Activated T-cell treated with anti-CD3 and anti-CD28 coated beads for 24 hours (primary cell): ENCODE results near the gene ALDH3A2.

Source experiments
- DNase-seq: peaks from one replicate; pipeline ENCODE4 v3.0.0-alpha.2; 2020; ENCODE audit warnings: low read depth

The ALDH3A2 gene

GRCh38 chr17:19714542-19715411, 66.2 kb downstream of the ALDH3A2 start:
- DNase-seq: no peak

GRCh38 chr17:19716108-19717030, 67.8 kb downstream of the ALDH3A2 start, which contains the start of gene SLC47A2:
Gene SLC47A2 (minus strand): TSS chr17:19716584. CDS start chr17:19716555, 29 bp downstream.
- DNase-seq: no peak

- no peak for DNase-seq
Observed at GRCh38 chr17:19717031-19717360, 68.4 kb downstream of the ALDH3A2 start.

GRCh38 chr17:19717411-19717908, 68.9 kb downstream of the ALDH3A2 start:
- DNase-seq: no peak

GRCh38 chr17:19718041-19718612, 69.6 kb downstream of the ALDH3A2 start:
- no peak for DNase-seq

DNA sequence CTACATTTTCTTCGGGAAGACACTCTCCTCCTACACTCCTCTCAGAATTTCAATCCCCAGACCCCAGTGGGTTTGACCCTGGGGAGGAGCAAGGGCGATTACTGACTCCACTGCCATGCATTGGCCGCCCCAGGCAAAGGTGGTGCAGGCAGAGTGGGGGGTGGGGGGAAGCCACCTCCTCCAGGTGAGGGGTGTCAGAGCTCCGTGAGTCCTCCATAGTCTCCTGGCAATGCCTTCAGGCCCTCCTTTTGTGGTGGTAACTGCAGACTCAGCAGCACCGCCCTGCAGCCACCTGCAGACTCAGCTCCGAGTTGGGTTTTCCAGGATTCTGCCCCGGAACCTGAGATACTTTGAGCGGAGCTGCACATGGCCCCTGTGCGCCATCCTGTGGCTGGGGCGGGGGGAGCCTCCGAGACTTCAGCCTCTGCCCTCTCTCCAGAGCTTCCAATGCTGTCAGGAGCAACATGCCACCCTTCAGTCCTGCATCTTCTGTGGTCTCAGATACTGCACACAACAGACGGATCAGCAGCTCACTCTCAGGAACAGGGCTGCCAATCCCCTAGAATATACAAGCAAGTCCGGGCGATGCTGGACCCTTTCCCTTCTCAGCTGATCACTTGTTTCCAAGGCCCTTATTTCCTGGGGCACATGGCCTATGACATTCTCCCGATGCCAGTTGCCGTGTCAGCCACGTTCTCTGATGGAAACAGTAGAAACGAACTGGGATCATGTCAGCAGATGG, 70.2 kb downstream of the ALDH3A2 start:
- no peak for DNase-seq

DNA sequence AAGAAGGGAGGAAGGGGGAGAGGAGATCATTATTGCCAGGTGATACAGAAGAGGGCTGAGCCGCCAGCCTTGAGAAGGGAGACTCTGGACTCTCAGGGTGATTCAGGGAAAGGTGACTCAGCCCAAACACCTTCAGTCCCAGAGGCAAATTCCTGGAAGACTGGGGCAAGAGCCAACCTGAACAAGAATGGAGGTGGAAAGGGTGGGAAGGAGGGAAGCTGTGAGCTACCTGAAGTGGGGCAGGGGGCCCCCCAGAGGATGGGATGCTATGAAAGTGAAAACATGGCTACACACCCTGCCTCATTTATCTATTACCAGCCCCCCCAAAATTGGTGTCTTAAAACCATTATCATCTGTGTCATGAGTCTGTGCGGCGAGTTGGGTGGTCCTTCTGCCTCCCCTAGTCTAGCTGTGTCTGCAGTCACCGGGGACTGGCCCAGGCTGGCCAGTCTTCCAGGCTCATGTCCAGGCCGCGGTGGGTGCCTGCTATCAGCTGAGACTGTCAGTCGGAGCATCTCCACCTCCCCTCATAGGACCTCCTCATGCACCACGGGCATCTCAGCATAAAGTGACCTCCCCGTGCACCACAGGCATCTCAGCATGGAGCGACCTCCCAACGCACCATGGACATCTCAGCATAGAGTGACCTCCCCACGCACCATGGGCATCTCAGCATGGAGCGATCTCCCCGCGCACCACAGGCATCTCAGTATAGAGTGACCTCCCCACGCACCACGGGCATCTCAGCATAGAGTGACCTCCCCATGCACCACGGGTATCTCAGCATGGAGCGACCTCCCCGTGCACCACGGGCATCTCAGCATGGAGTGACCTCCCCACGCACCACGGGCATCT, 71.0 kb downstream of the ALDH3A2 start:
- no peak for DNase-seq

DNA sequence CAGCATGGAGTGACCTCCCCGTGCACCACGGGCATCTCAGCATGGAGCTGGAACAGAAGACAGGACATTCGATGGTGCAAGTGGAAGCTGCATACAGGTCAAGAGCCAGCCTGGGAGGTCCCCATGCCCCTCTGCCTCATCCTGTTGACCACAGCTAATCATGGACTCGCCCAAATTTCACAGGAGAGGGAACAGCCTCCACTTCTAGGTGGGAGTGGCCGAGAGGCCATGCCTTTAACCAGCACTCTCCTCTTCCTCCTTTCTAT, 71.6 kb downstream of the ALDH3A2 start:
- no peak for DNase-seq

DNA sequence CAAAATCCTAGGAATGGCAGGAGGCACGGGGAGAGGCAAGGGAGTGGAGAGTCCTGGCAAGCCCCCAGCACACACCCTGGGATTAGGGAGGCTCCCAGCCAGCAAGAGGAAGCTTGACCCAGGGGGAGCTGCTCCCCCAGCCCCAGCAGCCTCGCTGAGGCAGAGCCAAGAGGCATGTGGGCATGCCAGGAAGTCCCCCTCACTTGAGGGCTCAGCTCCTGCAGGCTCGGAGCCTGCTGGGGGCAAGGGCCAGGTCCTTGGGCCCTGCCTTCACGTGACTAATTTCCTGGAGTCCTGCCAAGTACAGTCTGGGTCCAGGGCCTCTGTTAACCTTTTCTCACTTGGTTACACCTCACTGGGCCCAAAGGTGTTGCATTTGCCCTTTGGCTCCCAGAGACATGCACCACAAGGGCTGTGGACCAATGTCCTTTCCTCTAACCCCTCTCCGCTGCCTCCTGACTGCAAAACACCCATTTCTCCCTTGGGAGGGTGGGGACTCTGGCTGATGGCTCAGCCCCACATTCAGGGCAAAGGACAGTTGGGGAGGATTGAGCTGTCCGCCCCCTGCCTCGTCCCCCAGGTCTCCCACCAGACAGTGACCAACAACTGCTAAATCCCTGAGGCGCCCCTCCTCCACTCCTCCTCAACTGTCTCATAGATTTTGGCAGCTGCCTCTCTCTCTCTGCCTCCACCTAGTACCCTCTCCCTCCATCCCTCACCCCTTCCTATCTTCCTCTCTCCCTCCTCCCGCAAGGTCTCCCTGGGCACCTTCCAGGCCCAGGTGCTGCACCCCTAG, 72.3 kb downstream of the ALDH3A2 start:
- DNase-seq: no peak

DNA sequence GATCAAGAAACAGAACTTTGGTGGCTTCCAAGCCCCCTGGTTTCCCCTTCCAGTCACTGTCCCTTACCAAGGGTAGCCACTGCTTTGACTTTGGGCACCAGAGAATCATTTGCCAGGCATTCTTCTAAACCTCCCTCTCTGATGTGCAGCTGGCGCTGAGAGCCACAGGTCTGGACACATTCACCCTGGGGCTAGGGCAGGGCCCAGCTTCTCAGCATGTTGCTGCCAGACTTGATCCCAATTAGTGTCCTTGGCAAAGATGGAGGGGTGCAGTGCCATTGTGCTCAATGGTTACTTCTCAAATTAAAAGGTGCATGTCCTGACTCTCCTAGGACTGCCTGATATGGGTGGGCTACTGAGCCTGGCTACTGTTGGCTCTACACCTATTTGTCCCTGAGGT, 75.4 kb downstream of the ALDH3A2 start:
- no peak for DNase-seq

GRCh38 chr17:19724501-19725420, 76.2 kb downstream of the ALDH3A2 start:
- peak; percentile 29 for DNase-seq

- DNase-seq: no peak
Observed at GRCh38 chr17:19725486-19725885, 76.9 kb downstream of the ALDH3A2 start.

GRCh38 chr17:19726631-19727376, 78.3 kb downstream of the ALDH3A2 start:
- DNase-seq: no peak
